Measurements from ENCODE around the gene ANKRD34A. TPM values are rescaled to one million over a fixed set of nuclear protein-coding genes. Genes with fewer than 3 reads are reported as not detected.

Gene ANKRD34A
- total RNA-seq, 1 donor from 2014 or later, result 1.2 TPM

DNA sequence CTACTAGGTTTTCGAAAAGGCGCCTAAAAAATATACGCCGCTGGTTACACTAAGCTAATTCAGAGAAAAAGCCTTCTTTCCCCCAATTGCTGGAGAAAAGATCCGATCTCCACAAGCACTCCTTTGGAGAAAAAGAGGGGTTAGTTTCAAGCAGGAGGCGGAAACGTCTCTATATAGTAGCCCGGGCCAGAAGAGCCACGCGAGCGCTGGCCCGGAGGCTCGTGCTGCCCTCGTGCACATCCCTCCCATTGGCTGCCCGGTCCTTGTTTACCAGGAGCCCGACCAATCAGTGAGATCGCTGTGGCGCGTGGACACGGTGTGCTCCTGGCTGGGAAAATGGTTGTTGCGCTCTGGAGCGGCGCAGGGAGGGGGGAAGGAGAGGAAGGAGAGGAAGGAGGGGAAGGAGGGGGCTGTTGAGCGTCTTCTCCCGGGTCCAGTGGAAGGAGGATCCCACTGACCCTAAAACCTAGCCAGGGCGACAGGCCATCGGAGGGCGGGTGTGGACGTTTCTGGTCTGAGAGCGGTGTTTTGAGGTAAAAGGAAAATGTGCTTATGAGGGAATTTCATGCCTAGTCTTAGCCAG is 32.1 kb upstream of the ANKRD34A start, which contains the start of gene TXNIP:
TSS of gene TXNIP (minus strand) at position 147 of the 583 bp plus-strand sequence. CDS start 313 bp downstream, outside the sequence.
- Mint-ChIP-seq H3K4me1 (ENCODE audit: low read depth) (peaks cover 50% of the 10 kb centered on the region), H3K27me3 (ENCODE audit: low read depth) (no peaks in the 10 kb centered on the region), H3K4me3 (ENCODE audit: unreplicated experiment) (peak within 1 kb of the TSS; percentile 80), H3K27ac (ENCODE audit: unreplicated experiment) (peak within 1 kb of the TSS; percentile 98), H3K36me3 (ENCODE audit: low read depth) (peaks cover 14% of the 10 kb centered on the region), H3K9me3 (ENCODE audit: low read depth) (no peaks in the 10 kb centered on the region)
- peak; percentile 98 for DNase-seq (ENCODE audit: low spot score)
- TF ChIP-seq, protein P1, sequence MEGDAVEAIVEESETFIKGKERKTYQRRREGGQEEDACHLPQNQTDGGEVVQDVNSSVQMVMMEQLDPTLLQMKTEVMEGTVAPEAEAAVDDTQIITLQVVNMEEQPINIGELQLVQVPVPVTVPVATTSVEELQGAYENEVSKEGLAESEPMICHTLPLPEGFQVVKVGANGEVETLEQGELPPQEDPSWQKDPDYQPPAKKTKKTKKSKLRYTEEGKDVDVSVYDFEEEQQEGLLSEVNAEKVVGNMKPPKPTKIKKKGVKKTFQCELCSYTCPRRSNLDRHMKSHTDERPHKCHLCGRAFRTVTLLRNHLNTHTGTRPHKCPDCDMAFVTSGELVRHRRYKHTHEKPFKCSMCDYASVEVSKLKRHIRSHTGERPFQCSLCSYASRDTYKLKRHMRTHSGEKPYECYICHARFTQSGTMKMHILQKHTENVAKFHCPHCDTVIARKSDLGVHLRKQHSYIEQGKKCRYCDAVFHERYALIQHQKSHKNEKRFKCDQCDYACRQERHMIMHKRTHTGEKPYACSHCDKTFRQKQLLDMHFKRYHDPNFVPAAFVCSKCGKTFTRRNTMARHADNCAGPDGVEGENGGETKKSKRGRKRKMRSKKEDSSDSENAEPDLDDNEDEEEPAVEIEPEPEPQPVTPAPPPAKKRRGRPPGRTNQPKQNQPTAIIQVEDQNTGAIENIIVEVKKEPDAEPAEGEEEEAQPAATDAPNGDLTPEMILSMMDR (IDR thresholded peaks at IDR 0.05), result no peak

DNA sequence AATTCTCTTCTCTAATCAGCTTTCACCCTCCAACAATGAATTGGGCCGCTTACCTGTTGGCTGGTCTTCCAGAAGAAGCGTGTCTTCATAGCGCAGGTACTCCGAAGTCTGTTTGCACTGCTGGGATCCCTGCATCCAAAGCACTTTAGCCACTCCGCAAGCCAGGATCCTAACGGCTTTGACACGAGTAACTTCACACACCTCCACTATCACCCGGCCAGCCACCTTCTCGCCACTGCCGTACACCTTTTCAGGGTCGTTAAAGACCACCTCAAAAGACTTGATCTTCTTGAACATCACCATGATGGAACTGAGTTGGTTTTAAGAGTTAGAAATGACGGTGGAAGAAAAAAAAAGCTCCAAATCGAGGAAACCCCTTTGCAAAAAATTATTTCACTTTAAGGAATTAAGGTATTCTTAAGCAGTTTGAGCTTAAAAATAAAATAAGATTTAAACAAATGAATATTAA is 31.6 kb upstream of the ANKRD34A start:
- no peaks in the 10 kb centered on the region for H3K27me3 Mint-ChIP-seq (ENCODE audit: low read depth)
- H3K9me3 Mint-ChIP-seq (ENCODE audit: low read depth), result no peaks in the 10 kb centered on the region
- peak overlapping the region; percentile 86 for H3K27ac Mint-ChIP-seq (ENCODE audit: unreplicated experiment)

DNA sequence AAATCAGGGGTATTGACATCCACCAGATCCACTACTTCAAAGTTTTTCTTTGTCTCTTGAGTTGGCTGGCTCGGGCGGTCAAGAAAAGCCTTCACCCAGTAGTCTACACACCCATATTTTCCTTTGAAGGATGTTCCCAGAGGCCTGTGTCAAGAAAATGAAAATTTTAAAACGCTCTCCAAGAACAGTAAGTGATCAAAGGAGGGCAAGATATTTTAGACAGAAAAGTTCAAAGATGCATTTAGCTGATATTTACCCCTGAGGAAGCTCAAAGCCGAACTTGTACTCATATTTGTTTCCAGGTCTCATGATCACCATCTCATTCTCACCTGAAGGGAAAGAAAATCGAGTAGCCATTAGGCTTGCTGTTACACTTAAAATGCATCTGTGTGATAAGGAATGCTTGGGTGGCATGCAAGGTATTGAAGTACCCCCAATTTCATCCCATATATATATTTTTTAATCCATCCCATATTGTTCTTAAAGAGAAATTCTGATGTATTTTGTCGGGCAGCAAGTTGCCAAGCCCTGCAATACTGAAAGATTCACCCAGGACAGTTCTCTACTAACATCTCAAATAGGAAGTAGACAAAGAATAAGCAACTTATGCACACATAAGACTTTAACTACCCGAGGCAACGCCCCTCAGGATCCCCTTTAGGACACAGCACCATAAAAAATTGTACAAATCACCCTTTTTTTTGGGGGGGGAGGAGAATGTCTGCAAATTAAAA is 30.9 kb upstream of the ANKRD34A start:
- Mint-ChIP-seq H3K36me3 (ENCODE audit: low read depth) (peaks cover 14% of the 10 kb centered on the region), H3K27ac (ENCODE audit: unreplicated experiment) (no peak overlapping the region), H3K4me1 (ENCODE audit: low read depth) (peaks cover 47% of the 10 kb centered on the region), H3K4me3 (ENCODE audit: unreplicated experiment) (peak overlapping the region; percentile 80), H3K9me3 (ENCODE audit: low read depth) (no peaks in the 10 kb centered on the region), H3K27me3 (ENCODE audit: low read depth) (no peaks in the 10 kb centered on the region)
- DNase-seq (ENCODE audit: low spot score), result no peak
- TF ChIP-seq, protein P1 (IDR thresholded peaks at IDR 0.05), result no peak

More for the DNA sequence above, 31.6 kb upstream of the ANKRD34A start:
- Mint-ChIP-seq H3K4me1 (ENCODE audit: low read depth) (peaks cover 47% of the 10 kb centered on the region), H3K36me3 (ENCODE audit: low read depth) (peaks cover 14% of the 10 kb centered on the region), H3K4me3 (ENCODE audit: unreplicated experiment) (peak overlapping the region; percentile 80)
- DNase-seq (ENCODE audit: low spot score), result no peak
- TF ChIP-seq, protein P1 (IDR thresholded peaks at IDR 0.05), result no peak

DNA sequence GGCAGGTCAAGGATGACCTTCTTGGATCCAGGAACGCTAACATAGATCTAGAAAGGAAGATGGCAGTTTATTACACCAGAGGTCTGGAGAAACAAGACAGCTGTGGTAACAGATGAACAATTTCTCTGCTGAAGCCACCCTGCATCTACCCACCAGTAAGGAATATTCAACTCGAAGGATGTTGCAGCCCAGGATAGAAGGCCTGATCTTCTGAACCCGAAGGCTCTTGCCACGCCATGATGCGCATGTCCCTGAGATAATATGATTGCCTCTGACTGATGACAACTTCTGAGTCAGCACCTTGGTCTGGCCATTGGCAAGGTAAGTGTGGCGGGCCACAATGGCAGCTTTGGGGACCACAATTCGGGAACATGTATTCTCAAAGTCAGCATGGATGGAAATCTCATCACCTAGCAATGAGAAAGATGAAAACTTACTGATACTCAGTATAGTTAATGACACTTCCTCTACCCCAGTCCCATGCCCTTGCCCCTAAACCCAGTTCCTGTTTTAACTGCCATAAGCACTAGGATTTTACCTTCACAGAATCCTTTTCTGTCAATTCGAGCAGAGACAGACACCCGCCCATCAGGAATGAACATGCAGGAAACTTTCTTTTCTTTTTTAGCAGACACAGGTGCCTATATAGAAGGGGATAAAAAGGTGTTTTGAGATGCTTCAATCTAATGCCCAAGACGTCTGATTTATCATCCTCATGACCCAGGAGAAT is 30.2 kb upstream of the ANKRD34A start:
- Mint-ChIP-seq H3K27ac (ENCODE audit: unreplicated experiment) (no peak overlapping the region), H3K27me3 (ENCODE audit: low read depth) (no peaks in the 10 kb centered on the region), H3K4me3 (ENCODE audit: unreplicated experiment) (peak overlapping the region; percentile 80), H3K9me3 (ENCODE audit: low read depth) (no peaks in the 10 kb centered on the region), H3K4me1 (ENCODE audit: low read depth) (peaks cover 47% of the 10 kb centered on the region), H3K36me3 (ENCODE audit: low read depth) (peaks cover 14% of the 10 kb centered on the region)
- TF ChIP-seq, protein P1 (IDR thresholded peaks at IDR 0.05), result no peak
- no peak for DNase-seq (ENCODE audit: low spot score)
